GM13976 (cell line): ENCODE measurements around the gene CTRL.

Experiments
- DNase-seq: peaks from one replicate; pipeline ENCODE4 v3.0.0; 2012; ENCODE audit warnings: low spot score
- in situ Hi-C: fragments of 300-500 bp; cut with MboI; formaldehyde crosslinking; loops from one replicate; pipeline ENCODE4 v1.12.0; 2022; ENCODE audit warnings: low sequenced_read_pairs, mixed read lengths, inconsistent platforms; ENCODE audit not compliant: unreplicated experiment
- TF ChIP-seq, protein P1 (sequence below): IDR thresholded peaks from 2 replicates; pipeline ENCODE4 v1.5.1; 2012; ENCODE audit warnings: borderline replicate concordance, mild to moderate bottlenecking; ENCODE audit not compliant: insufficient read depth; ENCODE audit errors: extremely low read depth, missing control alignments, control extremely low read depth

CTRL gene

DNA sequence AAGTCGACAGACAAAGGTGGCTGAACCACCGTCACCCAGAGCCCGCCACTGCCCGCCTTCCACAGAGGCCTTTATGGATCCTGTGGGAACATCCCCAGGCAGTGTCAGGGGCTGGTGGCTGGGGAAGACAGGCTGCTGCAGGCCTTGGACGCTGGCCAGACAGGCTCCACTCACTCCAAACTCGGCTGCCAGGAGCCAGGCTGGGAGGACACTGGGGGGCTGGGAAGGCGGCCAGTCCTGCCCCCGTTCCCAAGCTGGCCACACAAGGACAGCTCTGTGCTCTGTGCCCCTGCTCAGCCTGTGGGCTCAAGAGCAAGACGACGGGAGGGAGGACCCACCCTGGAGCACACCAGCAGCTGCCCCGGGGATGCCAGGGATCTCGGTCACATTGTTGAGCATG, 19.8 kb upstream of the CTRL start:
- TF ChIP-seq, protein P1, sequence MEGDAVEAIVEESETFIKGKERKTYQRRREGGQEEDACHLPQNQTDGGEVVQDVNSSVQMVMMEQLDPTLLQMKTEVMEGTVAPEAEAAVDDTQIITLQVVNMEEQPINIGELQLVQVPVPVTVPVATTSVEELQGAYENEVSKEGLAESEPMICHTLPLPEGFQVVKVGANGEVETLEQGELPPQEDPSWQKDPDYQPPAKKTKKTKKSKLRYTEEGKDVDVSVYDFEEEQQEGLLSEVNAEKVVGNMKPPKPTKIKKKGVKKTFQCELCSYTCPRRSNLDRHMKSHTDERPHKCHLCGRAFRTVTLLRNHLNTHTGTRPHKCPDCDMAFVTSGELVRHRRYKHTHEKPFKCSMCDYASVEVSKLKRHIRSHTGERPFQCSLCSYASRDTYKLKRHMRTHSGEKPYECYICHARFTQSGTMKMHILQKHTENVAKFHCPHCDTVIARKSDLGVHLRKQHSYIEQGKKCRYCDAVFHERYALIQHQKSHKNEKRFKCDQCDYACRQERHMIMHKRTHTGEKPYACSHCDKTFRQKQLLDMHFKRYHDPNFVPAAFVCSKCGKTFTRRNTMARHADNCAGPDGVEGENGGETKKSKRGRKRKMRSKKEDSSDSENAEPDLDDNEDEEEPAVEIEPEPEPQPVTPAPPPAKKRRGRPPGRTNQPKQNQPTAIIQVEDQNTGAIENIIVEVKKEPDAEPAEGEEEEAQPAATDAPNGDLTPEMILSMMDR = no peak
- in situ Hi-C loops = no loop called here
- no peak for DNase-seq

DNA sequence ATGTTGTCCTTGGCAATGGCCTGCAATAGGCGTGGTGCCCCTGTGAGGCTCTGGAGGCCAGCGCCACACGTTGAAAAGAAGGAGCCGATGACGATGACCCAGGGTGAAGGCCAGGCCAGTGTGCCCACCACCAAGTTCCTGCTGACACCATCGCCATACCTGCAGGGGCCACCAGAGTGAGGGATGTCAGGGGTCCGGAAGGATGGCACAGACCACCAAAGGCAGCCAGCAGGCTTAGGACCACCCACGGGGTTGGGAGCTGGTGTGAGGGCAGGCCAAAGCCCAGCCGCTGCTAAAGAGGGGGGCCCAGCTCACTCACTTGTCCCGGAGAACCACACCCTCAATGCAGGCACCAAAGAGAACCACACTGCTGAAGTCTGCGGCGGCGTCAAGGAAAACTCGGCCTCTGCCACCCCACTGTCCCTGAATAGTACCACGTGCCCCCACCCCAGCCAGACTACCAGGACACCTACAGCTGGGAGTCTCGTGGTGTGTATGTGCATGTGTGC, 18.7 kb upstream of the CTRL start:
- TF ChIP-seq, protein P1 = no peak
- in situ Hi-C loops = no loop called here
- DNase-seq = no peak

DNA sequence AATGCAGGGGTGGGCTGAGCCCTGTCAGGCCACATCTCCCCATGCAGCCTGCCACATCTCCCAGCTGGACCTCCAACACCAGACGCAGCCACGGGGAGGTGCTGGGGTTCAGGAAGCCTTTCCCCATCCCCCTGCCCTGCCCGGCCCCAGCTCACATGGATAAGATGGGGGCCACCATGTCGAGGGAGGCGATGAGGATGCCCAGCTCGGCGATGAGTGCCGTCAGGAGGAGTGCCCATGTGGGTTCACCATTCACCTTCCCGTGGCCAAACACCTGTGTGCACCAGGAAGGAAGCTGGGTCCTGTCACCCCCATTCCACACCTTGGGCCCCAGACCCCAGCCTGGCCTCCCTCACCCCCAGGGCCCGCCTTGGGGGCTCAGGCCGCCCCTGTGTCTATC, 18.0 kb upstream of the CTRL start:
- no peak for DNase-seq
- TF ChIP-seq, protein P1 = no peak
- in situ Hi-C loops = no loop called here

DNA sequence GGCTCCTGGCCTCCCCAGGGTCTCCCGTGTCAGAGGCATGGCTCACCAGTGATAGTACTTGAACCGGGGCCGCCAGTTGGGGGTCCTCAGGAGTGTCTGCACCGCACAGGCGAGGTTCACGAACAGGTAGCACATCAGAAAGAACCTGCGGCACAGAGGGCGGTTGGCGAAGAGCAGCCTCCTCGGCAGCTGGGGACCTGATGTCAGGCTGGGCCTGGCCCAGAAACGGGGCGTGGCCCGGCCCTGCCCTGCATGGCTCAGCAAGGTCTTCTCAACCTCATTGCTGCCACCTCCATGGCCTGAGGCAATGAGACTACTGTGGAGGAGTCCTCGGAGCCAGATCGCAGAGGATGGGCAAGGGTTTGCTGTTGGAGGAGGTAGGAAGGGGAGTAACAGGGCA, 16.4 kb upstream of the CTRL start:
- no peak for DNase-seq
- in situ Hi-C loops = no loop called here
- TF ChIP-seq, protein P1 = no peak

DNA sequence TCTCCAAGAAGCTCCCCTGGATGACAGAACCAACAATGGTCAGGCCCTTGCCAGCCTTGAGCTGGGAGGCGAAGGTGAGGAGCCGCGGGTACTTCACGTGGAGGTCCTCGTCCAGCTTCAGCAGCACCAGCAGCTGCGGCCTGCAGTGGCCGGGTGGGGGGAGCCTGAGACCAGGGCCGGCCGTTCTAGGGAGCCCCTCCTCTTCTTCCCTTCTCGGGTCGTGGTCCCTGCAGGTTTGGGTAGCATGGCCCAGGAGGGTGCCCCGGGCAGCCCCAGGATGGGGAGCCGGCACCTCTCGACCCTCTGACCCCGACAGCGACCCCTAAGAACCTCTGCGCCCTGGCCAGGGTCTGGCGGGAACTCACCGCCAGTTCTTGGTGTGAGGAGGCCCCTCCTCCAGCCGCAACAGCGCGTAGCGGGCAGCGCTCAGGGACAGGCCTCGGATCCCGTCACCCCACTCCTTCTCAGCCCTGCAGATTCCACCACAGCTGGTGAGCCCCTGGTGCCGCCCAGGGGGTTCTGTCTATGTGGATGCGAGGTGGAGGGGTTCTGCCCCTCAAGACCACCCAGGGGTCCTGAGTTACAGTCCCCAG, 15.4 kb upstream of the CTRL start:
- DNase-seq = no peak
- in situ Hi-C loops = no loop called here
- TF ChIP-seq, protein P1 = no peak

DNA sequence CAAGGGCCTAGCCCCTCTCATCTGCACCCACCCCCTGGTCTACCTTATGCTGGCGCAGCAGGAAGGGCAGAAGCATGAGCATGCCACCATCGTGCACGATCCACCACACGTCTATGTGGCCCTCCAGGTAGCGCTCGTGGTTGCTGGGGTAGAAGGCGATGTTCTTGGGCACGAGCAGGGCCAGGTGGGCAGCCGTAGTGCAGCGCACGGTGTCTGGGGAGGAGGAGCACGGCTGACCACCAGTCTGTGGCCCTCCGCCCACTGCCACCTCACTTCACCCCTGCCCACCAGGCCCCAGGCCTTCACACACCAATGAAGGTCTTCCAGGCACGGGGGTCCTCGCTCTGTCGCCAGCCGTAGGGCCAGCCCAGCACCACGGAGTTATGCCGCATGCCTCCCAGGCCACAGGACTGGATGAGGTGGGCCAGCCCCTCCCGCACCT, 14.5 kb upstream of the CTRL start:
- in situ Hi-C loops = no loop called here
- TF ChIP-seq, protein P1 = no peak
- no peak for DNase-seq
